ENCODE measurements around the gene TBCK. TPM values are rescaled to one million over a fixed set of nuclear protein-coding genes. Genes with fewer than 3 reads are reported as not detected.

Gene TBCK
- total RNA-seq, 4 donors from 2014 or later, result 46.5 to 55.3 (median 51.4) TPM

- no peak overlapping the region for H3K4me3 ChIP-seq
- no peaks in the 10 kb centered on the region for H3K27me3 ChIP-seq
- no peaks in the 10 kb centered on the region for H3K9me3 ChIP-seq
- 57 to 65% methylated on average over 3 of the region's 3 CpGs for WGBS, 2 donors
- DNase-seq (ENCODE audit: low spot score in 2 of 2), result no peak
- TF ChIP-seq EP300 (IDR thresholded peaks at IDR 0.05) (no peak), CTCF (IDR thresholded peaks at IDR 0.05) (no peak), POLR2A (IDR thresholded peaks at IDR 0.05) (no peak)
- H3K36me3 ChIP-seq, result peaks cover 0 to 7% (median 0%) of the 10 kb centered on the region in 3 donors
- no peak overlapping the region for H3K27ac ChIP-seq
- H3K4me1 ChIP-seq, result no peaks in the 10 kb centered on the region
Measured at GRCh38 chr4:106046083-106046482, 269.9 kb downstream of the TBCK start.

GRCh38 chr4:106041294-106042002, 274.6 kb downstream of the TBCK start:
- H3K36me3 ChIP-seq, result peaks cover 0 to 7% (median 0%) of the 10 kb centered on the region in 3 donors
- no peaks in the 10 kb centered on the region for H3K4me1 ChIP-seq
- H3K9me3 ChIP-seq, result no peaks in the 10 kb centered on the region
- WGBS, 2 donors, result 47 to 53% methylated on average over 2 of the region's 2 CpGs
- H3K4me3 ChIP-seq, result no peak overlapping the region
- H3K27ac ChIP-seq, result no peak overlapping the region
- no peak for TF ChIP-seq EP300 (IDR thresholded peaks at IDR 0.05)
- no peak for TF ChIP-seq POLR2A (IDR thresholded peaks at IDR 0.05)
- TF ChIP-seq CTCF (IDR thresholded peaks at IDR 0.05), result no peak
- H3K27me3 ChIP-seq, result no peaks in the 10 kb centered on the region
- DNase-seq (ENCODE audit: low spot score in 2 of 2), result no peak

- no peak overlapping the region for H3K4me3 ChIP-seq
- 41 to 49% methylated on average over 3 of the region's 3 CpGs for WGBS, 2 donors
- H3K36me3 ChIP-seq, result no peaks in the 10 kb centered on the region
- TF ChIP-seq EP300 (IDR thresholded peaks at IDR 0.05), result no peak
- TF ChIP-seq CTCF (IDR thresholded peaks at IDR 0.05), result no peak
- TF ChIP-seq POLR2A (IDR thresholded peaks at IDR 0.05), result no peak
- no peak for DNase-seq (ENCODE audit: low spot score in 2 of 2)
- H3K27me3 ChIP-seq, result no peaks in the 10 kb centered on the region
- H3K9me3 ChIP-seq, result no peaks in the 10 kb centered on the region
- no peak overlapping the region for H3K27ac ChIP-seq
- no peaks in the 10 kb centered on the region for H3K4me1 ChIP-seq
Measured at GRCh38 chr4:106039796-106040195, 276.2 kb downstream of the TBCK start.

GRCh38 chr4:106038908-106039307, 277.1 kb downstream of the TBCK start:
- DNase-seq (ENCODE audit: low spot score in 2 of 2), result no peak
- WGBS, 2 donors, result 87% methylated on average over 2 of the region's 2 CpGs
- no peak for TF ChIP-seq POLR2A (IDR thresholded peaks at IDR 0.05)
- no peak for TF ChIP-seq EP300 (IDR thresholded peaks at IDR 0.05)
- TF ChIP-seq CTCF (IDR thresholded peaks at IDR 0.05), result no peak

GRCh38 chr4:106038012-106038411, 278.0 kb downstream of the TBCK start:
- H3K4me3 ChIP-seq, result no peak overlapping the region
- H3K27me3 ChIP-seq, result no peaks in the 10 kb centered on the region
- DNase-seq (ENCODE audit: low spot score in 2 of 2), result no peak
- H3K4me1 ChIP-seq, result no peaks in the 10 kb centered on the region
- 76 to 83% methylated on average over 2 of the region's 2 CpGs for WGBS, 2 donors
- no peak for TF ChIP-seq POLR2A (IDR thresholded peaks at IDR 0.05)
- no peak for TF ChIP-seq CTCF (IDR thresholded peaks at IDR 0.05)
- no peak for TF ChIP-seq EP300 (IDR thresholded peaks at IDR 0.05)
- no peaks in the 10 kb centered on the region for H3K36me3 ChIP-seq
- no peak overlapping the region for H3K27ac ChIP-seq
- no peaks in the 10 kb centered on the region for H3K9me3 ChIP-seq

More at GRCh38 chr4:106038908-106039307, 277.1 kb downstream of the TBCK start:
- Histone ChIP-seq H3K27ac (no peak overlapping the region), H3K36me3 (no peaks in the 10 kb centered on the region), H3K27me3 (no peaks in the 10 kb centered on the region), H3K4me3 (no peak overlapping the region), H3K9me3 (no peaks in the 10 kb centered on the region), H3K4me1 (no peaks in the 10 kb centered on the region)
